Activated CD8-positive, alpha-beta memory T cell treated with anti-CD3 and anti-CD28 coated beads for 36 hours (primary cell): Measurements from ENCODE around the gene ANK2. TPM values are rescaled to one million over a fixed set of nuclear protein-coding genes. Genes with fewer than 3 reads are reported as not detected.
"Not testable (repeated sequence)": the region's sequence is repeated elsewhere in the genome, so short reads cannot be mapped to it uniquely, and the experiment has no call there.

Experiments used
- CTCF ChIA-PET: fragments of 350-600 bp; sonication (Branson Sonifier 250); formaldehyde crosslinking; loops from one replicate; lab custom pipeline; 2021; ENCODE audit warnings: antibody characterized with exemption; lab: Charles Lee
- POLR2A ChIA-PET: fragments of 350-600 bp; sonication (Branson Sonifier 250); formaldehyde crosslinking; loops from one replicate; lab custom pipeline; 2021; ENCODE audit warnings: antibody characterized with exemption; lab: Charles Lee
- total RNA-seq, 2 experiments: library from RNA; stranded (reverse); gene quantifications; one replicate each; pipeline ENCODE4 v1.2.3, GENCODE V29; 2021

ANK2 gene
- total RNA-seq, 2 experiments from 2014 or later = 0.55 to 0.63 TPM

GRCh38 chr4:113050371-113050755, 910 bp downstream of the ANK2 start:
- ChIA-PET CTCF (interaction anchor here (0.7 kb wide), 1 partner anchor 162 kb away, joined by 4 read pairs; no protein-coding TSS in a partner anchor), POLR2A (no interaction called here)

GRCh38 chr4:113050837-113051236, 1.4 kb downstream of the ANK2 start:
- ChIA-PET POLR2A (no interaction called here), CTCF (interaction anchor here (0.7 kb wide), 1 partner anchor 163 kb away, joined by 4 read pairs; no protein-coding TSS in a partner anchor)

- POLR2A ChIA-PET = no interaction called here
- CTCF ChIA-PET = no interaction called here
Observed at GRCh38 chr4:113051361-113051760, 1.9 kb downstream of the ANK2 start.

- CTCF ChIA-PET = no interaction called here
- POLR2A ChIA-PET = no interaction called here
Observed at GRCh38 chr4:113052379-113052951, 3.0 kb downstream of the ANK2 start.

GRCh38 chr4:113053883-113054282, 4.4 kb downstream of the ANK2 start:
- ChIA-PET CTCF (no interaction called here), POLR2A (no interaction called here)

- POLR2A ChIA-PET = no interaction called here
- CTCF ChIA-PET = no interaction called here
Observed at GRCh38 chr4:113056318-113056717, 6.9 kb downstream of the ANK2 start.

GRCh38 chr4:113057891-113058290, 8.4 kb downstream of the ANK2 start:
- CTCF ChIA-PET = no interaction called here
- POLR2A ChIA-PET = no interaction called here

GRCh38 chr4:113059449-113060182, 10.2 kb downstream of the ANK2 start:
- POLR2A ChIA-PET = no interaction called here
- CTCF ChIA-PET = no interaction called here

GRCh38 chr4:113060853-113061252, 11.4 kb downstream of the ANK2 start:
- CTCF ChIA-PET = no interaction called here

GRCh38 chr4:113064244-113064643, 14.8 kb downstream of the ANK2 start:
- CTCF ChIA-PET = no interaction called here

More at GRCh38 chr4:113060853-113061252, 11.4 kb downstream of the ANK2 start:
- POLR2A ChIA-PET = no interaction called here

GRCh38 chr4:113065629-113066028, 16.2 kb downstream of the ANK2 start:
- POLR2A ChIA-PET = no interaction called here
- CTCF ChIA-PET = no interaction called here

More at GRCh38 chr4:113064244-113064643, 14.8 kb downstream of the ANK2 start:
- POLR2A ChIA-PET = no interaction called here

GRCh38 chr4:113068771-113069170, 19.3 kb downstream of the ANK2 start:
- POLR2A ChIA-PET, CTCF ChIA-PET: not testable (repeated sequence)

- CTCF ChIA-PET = no interaction called here
Observed at GRCh38 chr4:113069212-113069892, 19.9 kb downstream of the ANK2 start.

GRCh38 chr4:113070755-113071154, 21.3 kb downstream of the ANK2 start:
- ChIA-PET CTCF (no interaction called here), POLR2A (no interaction called here)

More at GRCh38 chr4:113069212-113069892, 19.9 kb downstream of the ANK2 start:
- POLR2A ChIA-PET = no interaction called here

GRCh38 chr4:113071274-113071673, 21.8 kb downstream of the ANK2 start:
- ChIA-PET CTCF (no interaction called here), POLR2A (no interaction called here)

GRCh38 chr4:113071805-113072204, 22.4 kb downstream of the ANK2 start:
- POLR2A ChIA-PET = no interaction called here
- CTCF ChIA-PET = no interaction called here

GRCh38 chr4:113073451-113074005, 24.1 kb downstream of the ANK2 start:
- ChIA-PET CTCF (no interaction called here), POLR2A (no interaction called here)

GRCh38 chr4:113077575-113077974, 28.1 kb downstream of the ANK2 start:
- CTCF ChIA-PET = no interaction called here
- POLR2A ChIA-PET = no interaction called here

GRCh38 chr4:113078066-113078465, 28.6 kb downstream of the ANK2 start:
- ChIA-PET POLR2A (no interaction called here), CTCF (no interaction called here)

- CTCF ChIA-PET = no interaction called here
Observed at GRCh38 chr4:113080050-113080449, 30.6 kb downstream of the ANK2 start.

More at GRCh38 chr4:113080050-113080449, 30.6 kb downstream of the ANK2 start:
- POLR2A ChIA-PET = no interaction called here
